ENCODE measurements around the gene HSD3B7.
A peak's percentile ranks its signal among the peaks of the same experiment; 100 is the strongest.
"Not testable (repeated sequence)": the region's sequence is repeated elsewhere in the genome, so short reads cannot be mapped to it uniquely, and the experiment has no call there.

Gene HSD3B7

DNA sequence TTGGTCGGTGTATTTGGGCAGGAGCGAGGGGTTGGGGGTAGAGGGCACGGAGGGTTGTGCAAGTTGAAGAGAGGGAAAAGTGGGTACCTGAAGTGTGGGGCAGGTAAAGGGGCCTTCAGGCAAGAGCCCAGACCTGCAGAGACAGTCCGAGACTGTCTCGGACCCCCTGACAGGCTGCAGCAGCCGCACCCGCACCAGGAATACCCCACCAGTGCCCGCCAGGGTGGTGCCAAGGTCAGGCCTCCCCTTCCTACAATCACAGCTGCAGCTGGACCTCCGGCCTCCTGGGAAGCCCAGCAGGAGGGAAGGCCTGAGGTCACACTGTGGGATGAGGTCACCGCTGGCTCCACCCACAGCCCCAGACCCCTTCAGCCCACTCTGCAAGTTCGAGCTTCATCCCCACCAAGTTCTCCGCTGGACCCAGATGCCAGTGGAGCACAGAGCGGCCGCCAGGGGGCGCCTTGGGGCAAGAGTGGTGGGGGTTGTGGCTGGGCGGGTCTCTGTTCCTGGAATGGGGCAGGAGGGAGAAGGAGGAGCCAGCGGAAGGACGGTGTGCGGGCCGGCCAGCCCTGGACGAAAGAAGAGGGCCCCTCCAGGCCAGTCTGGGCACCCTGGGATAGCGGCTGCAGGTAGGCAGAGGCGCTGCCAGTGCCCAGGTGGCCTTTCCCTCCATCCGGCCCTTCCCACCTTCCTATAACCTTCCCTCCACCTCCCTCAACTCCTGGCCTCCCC is at the start of gene HSD3B7:
Gene HSD3B7, plus strand, starts transcription at position 539 of the 732 bp plus-strand sequence. CDS start 452 bp downstream, outside the sequence.
- Mint-ChIP-seq H3K4me1 (peaks cover 10% of the 10 kb centered on the region), H3K4me3 (peak within 1 kb of the TSS; percentile 32), H3K27ac (no peak within 1 kb of the TSS), H3K36me3 (peaks cover 31% of the 10 kb centered on the region), H3K9me3 (no peaks in the 10 kb centered on the region)
- ATAC-seq, result peak; percentile 79
- peak; percentile 88 to 93 for DNase-seq (ENCODE audit: low spot score in 2 of 2)

DNA sequence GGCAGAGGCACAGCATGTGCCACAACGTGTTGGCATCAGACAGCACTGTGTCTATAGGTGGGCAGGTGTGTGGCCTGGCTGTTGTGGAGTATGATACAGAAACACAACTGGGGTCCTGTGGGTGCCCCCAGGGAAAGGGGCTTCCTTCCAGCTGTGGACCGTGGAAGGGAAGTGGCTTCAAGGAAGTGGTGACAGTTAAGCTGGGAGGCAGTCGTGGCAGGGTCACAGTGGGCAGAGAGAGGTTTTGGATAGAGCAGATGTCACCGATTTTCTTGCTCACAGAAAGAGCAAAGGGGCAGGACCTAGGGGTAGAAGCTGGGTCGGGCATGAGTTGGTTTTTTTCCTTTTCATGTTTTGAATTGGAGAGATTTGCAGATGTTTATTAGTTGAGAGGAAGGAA is 47.3 kb upstream of the HSD3B7 start:
- DNase-seq (ENCODE audit: low spot score in 2 of 2) (no peak), ATAC-seq (no peak)
- Mint-ChIP-seq H3K27ac (peak overlapping the region; percentile 79), H3K4me3 (no peak overlapping the region), H3K36me3 (peaks cover 62% of the 10 kb centered on the region), H3K4me1 (peaks cover 41% of the 10 kb centered on the region), H3K9me3 (no peaks in the 10 kb centered on the region)

DNA sequence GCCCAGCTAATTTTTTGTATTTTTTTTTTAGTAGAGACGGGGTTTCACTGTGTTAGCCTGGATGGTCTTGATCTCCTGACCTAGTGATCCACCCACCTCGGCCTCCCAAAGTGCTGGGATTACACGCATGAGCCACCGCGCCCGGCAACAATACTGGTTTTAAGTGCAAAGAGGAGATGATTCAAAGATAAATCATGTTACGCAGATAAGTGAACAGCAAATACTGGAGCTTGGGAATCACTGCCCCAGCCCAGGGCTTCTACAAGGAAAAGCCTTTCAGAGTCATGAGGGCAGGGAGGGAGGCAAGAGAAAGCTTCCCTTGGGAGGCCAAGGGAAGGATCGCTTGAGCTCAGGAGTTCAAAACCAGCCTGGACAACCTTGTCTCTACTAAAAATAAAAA is 45.4 kb upstream of the HSD3B7 start:
- not testable (repeated sequence) for H3K9me3 Mint-ChIP-seq; ATAC-seq; DNase-seq (ENCODE audit: low spot score in 2 of 2); H3K4me3 Mint-ChIP-seq; H3K27ac Mint-ChIP-seq
- Mint-ChIP-seq H3K4me1 (peaks cover 41% of the 10 kb centered on the region), H3K36me3 (peaks cover 61% of the 10 kb centered on the region)

DNA sequence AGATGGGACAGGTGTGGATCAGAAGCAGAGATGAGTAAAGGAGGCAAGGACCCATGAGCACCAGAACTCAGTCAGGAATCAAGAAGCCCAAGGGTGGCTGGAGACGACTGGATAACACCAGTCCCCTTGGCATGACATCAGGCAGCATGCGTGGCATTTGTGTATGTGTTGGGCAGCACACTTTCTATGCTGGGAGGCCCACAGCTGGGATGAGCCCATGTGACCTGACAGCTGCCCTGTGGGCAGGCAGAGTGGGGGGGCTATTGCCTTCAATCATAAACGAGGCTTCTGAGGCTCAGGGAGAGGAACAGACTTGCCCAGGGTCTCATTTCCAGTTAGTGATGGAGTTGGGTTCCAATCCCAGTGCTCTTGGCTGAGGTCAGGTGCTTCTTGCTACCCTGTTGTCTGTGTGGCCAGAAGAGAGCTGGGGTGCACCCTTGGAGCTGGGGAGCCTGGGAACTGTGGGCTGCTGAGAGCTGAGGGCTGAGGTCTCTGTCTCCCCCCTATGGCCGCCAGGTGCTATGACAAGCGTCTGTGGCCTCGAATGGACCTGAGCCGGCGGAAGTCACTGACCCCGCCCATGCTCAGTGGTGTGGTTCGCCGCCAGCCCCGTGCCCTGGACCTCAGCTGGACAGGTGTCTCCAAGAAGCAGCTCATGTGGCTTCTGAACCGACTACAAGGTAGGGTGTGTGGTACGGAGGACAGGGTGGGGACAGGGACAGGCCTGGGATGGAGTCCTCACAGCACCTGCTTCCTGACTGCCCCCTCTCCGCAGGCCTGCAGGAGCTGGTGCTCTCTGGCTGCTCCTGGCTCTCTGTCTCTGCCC is 43.2 kb upstream of the HSD3B7 start:
- H3K4me1 Mint-ChIP-seq, result peaks cover 32% of the 10 kb centered on the region
- H3K4me3 Mint-ChIP-seq, result peak overlapping the region; percentile 48
- peak; percentile 62 to 85 for DNase-seq (ENCODE audit: low spot score in 2 of 2)
- peaks cover 61% of the 10 kb centered on the region for H3K36me3 Mint-ChIP-seq
- H3K27ac Mint-ChIP-seq, result no peak overlapping the region
- ATAC-seq, result peak; percentile 92
- H3K9me3 Mint-ChIP-seq, result no peaks in the 10 kb centered on the region

DNA sequence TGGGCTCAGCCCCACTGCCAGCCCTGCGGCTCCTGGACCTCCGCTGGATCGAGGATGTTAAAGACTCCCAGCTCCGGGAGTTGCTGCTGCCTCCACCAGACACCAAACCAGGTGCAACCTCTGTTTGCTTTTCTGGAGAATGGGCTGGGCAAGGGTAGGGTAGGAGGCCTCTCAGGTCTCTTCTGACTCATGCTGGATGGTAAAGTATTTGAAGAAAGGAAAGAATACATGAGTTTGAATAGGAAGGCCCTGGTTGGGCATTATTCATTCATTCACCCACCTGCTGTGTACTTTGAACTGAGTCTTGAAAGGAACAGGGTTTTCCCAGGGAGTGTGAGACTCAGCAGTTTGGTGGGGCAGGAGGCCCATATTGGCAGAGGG is 42.6 kb upstream of the HSD3B7 start:
- no peak overlapping the region for H3K27ac Mint-ChIP-seq
- peak; percentile 5 for ATAC-seq
- H3K9me3 Mint-ChIP-seq, result no peaks in the 10 kb centered on the region
- DNase-seq (ENCODE audit: low spot score in 2 of 2), result no peak
- H3K4me1 Mint-ChIP-seq, result peaks cover 27% of the 10 kb centered on the region
- peak overlapping the region; percentile 48 for H3K4me3 Mint-ChIP-seq
- H3K36me3 Mint-ChIP-seq, result peaks cover 64% of the 10 kb centered on the region

DNA sequence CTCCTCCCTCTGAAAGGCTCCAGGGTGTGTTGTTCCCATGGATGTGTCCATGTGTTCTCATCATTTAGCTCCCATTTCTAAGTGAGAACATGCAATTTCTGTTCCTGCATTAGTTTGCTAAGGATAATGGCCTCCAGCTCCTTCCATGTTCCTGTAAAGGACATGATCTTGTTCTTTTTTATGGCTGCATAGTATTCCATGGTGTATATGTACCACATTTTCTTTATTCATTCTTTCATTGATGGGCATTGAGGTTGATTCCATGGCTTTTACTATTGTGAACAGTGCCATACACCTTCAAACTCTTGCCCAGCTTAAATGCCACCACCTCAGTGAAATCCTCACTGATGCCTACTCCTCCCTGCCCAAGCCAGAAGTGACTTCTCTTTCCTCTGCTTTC is 40.7 kb upstream of the HSD3B7 start:
- ATAC-seq (no peak), DNase-seq (ENCODE audit: low spot score in 2 of 2) (no peak)
- peaks cover 65% of the 10 kb centered on the region for H3K36me3 Mint-ChIP-seq
- no peak overlapping the region for H3K27ac Mint-ChIP-seq
- no peak overlapping the region for H3K4me3 Mint-ChIP-seq
- H3K9me3 Mint-ChIP-seq, result no peaks in the 10 kb centered on the region
- H3K4me1 Mint-ChIP-seq, result peaks cover 19% of the 10 kb centered on the region

DNA sequence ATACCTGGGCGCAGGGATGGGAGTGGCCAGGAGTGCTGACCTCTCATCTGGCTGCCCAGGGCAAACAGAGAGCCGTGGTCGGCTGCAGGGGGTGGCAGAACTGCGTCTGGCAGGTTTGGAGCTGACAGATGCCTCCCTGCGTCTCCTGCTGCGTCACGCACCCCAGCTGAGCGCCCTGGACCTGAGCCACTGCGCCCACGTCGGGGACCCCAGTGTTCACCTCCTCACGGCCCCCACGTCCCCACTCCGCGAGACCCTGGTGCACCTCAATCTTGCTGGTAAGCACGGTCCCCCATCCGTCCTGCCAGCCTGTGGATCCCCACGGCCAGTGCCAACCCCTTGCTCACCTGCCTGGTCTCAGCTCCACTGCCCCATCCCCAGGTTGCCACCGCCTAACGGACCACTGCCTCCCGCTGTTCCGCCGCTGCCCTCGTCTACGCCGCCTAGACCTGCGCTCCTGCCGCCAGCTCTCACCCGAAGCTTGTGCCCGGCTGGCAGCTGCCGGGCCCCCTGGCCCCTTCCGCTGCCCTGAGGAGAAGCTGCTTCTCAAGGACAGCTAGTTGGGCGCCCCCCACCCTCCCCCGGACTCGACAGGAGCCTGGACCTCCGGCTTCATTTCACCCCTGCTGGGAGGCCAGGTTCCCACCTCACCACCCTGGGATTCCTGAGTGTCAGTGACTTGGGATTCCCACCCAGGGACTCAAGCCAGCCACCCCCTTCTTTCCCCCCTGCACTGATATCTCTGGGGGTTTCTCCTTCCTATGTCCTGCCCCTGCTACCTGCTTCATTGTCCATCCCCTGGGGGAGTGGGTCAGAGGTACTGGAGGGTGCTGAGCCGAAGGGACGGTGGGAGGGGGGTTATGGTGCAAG is 38.1 kb upstream of the HSD3B7 start:
- H3K9me3 Mint-ChIP-seq, result no peaks in the 10 kb centered on the region
- H3K4me1 Mint-ChIP-seq, result peaks cover 27% of the 10 kb centered on the region
- peak overlapping the region; percentile 32 for H3K27ac Mint-ChIP-seq
- ATAC-seq, result no peak
- DNase-seq (ENCODE audit: low spot score in 2 of 2), result no peak
- no peak overlapping the region for H3K4me3 Mint-ChIP-seq
- peaks cover 60% of the 10 kb centered on the region for H3K36me3 Mint-ChIP-seq

DNA sequence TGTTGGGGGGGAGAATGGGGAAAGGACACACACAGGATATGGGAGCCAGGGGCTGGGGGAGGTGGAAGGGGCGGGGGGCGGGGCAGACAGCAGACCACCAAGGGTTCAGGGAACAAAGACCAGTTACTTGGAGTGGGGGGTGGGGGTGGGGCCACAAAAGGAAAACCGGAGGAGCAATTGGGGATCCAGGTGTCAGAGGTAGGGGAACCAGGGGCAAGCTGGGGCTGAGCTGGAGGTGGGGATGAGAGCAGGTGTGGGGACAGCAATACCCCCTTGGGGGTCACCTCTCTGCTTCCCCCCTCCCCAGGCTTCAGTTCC is 37.5 kb upstream of the HSD3B7 start:
- Mint-ChIP-seq H3K9me3 (no peaks in the 10 kb centered on the region), H3K4me3 (no peak overlapping the region), H3K27ac (no peak overlapping the region), H3K4me1 (peaks cover 21% of the 10 kb centered on the region), H3K36me3 (peaks cover 54% of the 10 kb centered on the region)
- no peak for DNase-seq (ENCODE audit: low spot score in 2 of 2)
- no peak for ATAC-seq

DNA sequence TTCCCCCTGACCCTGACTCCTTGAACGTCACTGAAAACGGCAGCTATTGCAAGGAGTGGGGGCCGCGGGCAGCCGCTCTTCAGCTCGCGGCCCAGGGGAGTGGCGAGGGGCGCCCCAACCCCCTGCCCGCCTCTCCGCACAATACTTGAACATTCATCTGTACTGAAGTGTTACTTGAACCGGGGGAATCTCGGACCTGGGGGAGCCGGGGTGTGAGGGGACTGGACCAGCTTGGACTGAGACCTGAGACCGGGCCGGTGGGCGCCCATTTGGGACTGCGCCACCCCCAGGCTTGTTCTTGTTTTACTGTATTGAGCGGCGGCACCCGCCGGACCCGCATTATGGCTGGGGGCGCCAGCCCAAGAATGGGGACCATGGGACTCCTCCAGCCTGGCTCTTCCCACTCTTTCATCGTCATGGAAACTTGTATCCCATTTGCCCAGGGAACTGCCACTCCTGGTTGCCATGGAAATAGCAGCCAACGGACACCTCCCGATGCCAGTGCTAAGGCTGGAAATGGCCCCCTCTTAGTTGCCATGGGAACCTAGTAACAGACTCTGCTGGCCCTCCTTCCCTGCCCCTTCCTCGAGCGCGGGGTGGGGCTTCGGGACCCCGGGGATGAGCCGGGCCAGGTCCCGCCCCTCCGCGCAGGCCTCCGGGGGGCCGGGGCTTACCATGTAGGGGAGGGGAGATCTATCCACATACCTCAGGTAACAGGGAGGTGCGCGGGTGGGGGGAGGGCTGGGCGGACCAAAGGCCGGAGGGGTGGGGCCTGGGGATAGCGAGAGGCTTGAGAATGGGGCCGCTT is 36.9 kb upstream of the HSD3B7 start:
- Mint-ChIP-seq H3K9me3 (no peaks in the 10 kb centered on the region), H3K27ac (peak overlapping the region; percentile 91), H3K36me3 (peaks cover 48% of the 10 kb centered on the region), H3K4me3 (peak overlapping the region; percentile 89), H3K4me1 (peaks cover 16% of the 10 kb centered on the region)
- DNase-seq (ENCODE audit: low spot score in 2 of 2) (no peak), ATAC-seq (no peak)

DNA sequence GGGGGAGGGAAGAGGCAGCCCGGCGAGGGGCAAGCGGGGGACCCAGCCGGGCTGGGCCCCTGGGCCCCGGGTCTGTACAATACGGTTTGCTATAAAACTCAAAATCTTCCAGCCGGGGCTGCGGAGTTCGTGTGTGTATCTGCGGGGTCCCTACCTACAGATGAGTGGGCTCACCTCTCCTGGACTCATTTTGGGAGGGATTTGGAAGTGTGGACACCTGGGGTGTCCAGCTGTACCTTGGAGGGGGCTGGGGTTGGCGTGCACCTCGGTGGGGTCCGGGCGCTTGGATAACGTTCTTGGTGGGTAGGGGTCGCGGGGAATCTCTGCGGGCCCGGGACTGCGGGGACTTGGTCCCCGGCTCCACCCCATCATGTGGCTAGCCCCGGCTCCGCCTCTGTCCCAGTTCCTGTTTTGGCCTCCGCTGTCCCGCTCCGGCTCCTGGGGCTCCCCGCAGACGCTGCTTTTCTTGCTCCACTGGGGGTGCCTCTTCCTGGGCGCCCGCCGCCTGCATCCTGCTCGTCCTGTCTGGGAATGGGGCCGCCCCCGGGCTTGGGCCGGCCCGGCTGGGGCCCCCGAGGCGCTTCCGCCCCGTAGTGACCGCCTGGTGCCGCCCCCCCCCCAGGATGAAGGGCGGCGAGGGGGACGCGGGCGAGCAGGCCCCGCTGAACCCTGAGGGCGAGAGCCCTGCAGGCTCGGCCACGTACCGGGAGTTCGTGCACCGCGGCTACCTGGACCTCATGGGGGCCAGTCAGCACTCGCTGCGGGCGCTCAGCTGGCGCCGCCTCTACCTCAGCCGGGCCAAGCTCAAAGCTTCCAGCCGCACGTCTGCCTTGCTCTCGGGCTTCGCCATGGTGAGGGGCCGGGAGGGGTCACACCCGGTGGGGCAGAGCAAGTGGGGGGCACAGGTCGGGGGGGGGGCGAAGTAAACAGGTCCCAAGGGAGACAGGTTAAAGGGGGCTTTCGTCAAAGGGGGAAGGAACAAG is 36.0 kb upstream of the HSD3B7 start, which contains the start of gene ORAI3:
Gene ORAI3, plus strand, starts transcription at position 402 of the 983 bp plus-strand sequence. Its CDS starts 222 bp downstream, at position 624.
- DNase-seq (ENCODE audit: low spot score in 2 of 2), result peak; percentile 35 to 73
- peak; percentile 65 for ATAC-seq
- Mint-ChIP-seq H3K4me3 (peak within 1 kb of the TSS; percentile 89), H3K9me3 (no peaks in the 10 kb centered on the region), H3K36me3 (peaks cover 41% of the 10 kb centered on the region), H3K4me1 (peaks cover 23% of the 10 kb centered on the region), H3K27ac (peak within 1 kb of the TSS; percentile 91)

DNA sequence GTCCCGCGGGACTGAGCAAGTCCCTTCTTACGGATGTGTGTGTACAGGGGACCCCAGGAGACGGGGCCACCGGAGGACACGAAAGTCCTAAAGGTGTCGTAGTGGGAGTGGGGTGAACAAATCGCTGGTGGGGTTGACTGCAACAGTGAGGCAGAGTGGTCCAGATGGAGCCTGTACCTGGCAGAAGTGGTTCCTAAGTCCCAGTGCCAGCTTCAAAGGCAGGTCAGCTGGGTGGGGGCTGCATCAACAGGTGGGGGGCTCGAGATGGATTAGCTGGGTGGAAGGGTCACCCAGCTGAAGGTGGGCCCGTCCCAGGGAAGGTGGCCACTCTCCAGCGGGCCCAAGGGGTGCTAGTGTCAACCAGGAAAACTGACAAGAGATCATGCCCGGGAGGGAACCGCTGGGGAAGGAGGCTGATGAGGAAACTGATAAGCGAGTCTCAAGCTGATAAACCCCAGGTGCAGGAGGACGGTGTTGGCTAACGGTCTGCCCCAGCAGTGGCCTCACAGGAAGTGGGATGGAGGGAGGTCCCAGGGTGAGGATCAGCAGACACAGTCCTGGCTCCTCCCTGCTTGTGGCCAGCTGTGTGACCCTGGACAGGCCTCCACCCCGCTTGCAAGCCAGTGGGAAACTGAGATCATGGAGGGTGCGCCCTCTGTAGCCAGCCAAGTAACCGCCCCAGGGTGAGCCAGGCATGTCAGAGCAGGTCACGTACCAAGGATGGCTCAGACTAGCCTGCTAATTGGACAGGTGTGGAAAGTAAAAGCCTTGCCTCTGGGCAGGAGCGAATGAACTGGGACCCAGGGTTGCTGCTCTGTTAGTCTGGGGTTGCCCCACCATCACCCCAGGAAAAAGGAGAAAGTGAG is 35.1 kb upstream of the HSD3B7 start:
- ATAC-seq (peak; percentile 74), DNase-seq (ENCODE audit: low spot score in 2 of 2) (peak; percentile 24 to 60)
- peak overlapping the region; percentile 91 for H3K27ac Mint-ChIP-seq
- peak overlapping the region; percentile 89 for H3K4me3 Mint-ChIP-seq
- H3K9me3 Mint-ChIP-seq, result no peaks in the 10 kb centered on the region
- peaks cover 24% of the 10 kb centered on the region for H3K4me1 Mint-ChIP-seq
- H3K36me3 Mint-ChIP-seq, result peaks cover 31% of the 10 kb centered on the region

DNA sequence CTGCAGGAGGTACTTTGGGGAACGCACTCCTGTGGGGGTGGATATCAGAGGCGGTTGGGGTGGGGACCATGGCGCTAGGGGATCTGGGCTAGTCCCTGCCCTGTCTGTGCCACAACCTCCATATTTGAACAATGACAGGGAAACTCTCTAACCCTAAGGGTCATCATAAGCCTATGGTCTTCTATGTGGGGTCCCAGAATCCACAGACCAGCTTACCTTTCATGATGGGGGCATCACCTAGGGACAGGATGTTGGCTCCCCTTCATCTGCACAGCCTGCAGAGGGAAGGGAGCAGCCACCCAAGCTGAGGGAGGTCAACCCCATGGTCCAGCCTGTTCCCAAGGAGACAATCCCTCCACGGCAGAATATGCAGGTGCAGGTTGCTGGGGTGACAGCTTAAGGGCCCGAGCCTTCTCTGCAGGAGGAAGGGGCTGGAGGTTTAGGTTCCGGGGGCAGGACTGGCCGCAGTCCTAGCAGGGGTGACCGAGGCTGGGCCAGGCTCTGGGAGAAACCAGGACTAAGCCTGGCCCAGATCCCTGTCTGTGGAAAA is 34.4 kb upstream of the HSD3B7 start:
- ATAC-seq (no peak), DNase-seq (ENCODE audit: low spot score in 2 of 2) (no peak)
- Mint-ChIP-seq H3K36me3 (peaks cover 24% of the 10 kb centered on the region), H3K4me1 (peaks cover 24% of the 10 kb centered on the region), H3K27ac (peak overlapping the region; percentile 91), H3K4me3 (peak overlapping the region; percentile 89), H3K9me3 (no peaks in the 10 kb centered on the region)

Measured in stimulated activated effector memory CD8-positive, alpha-beta T cell treated with anti-CD3 and anti-CD28 coated beads, Interleukin-12 subunit alpha, Interleukin-12 subunit beta, amount 100 ng/mL, for 72 hours (primary cell).